ENCODE results near the gene TLR8. TPM values are rescaled to one million over a fixed set of nuclear protein-coding genes. Genes with fewer than 3 reads are reported as not detected.
"Not testable (repeated sequence)": the region's sequence is repeated elsewhere in the genome, so short reads cannot be mapped to it uniquely, and the experiment has no call there.

Gene TLR8
- total RNA-seq, 2 donors from 2014 or later, result 0.35 to 1.6 TPM

- H3K36me3 ChIP-seq, result no peaks in the 10 kb centered on the region
- intact Hi-C loops (cut with DNase I), result no loop called here
- DNase-seq, result no peak
- H3K9me3 ChIP-seq, result no peaks in the 10 kb centered on the region
- H3K4me1 ChIP-seq, result no peaks in the 10 kb centered on the region
- H3K27me3 ChIP-seq, result peaks cover 5% of the 10 kb centered on the region
- no peak overlapping the region for H3K4me3 ChIP-seq
- H3K9ac ChIP-seq (ENCODE audit: low read depth in 2 of 2, low read length in 2 of 2), result no peak overlapping the region
- TF ChIP-seq, protein P1, sequence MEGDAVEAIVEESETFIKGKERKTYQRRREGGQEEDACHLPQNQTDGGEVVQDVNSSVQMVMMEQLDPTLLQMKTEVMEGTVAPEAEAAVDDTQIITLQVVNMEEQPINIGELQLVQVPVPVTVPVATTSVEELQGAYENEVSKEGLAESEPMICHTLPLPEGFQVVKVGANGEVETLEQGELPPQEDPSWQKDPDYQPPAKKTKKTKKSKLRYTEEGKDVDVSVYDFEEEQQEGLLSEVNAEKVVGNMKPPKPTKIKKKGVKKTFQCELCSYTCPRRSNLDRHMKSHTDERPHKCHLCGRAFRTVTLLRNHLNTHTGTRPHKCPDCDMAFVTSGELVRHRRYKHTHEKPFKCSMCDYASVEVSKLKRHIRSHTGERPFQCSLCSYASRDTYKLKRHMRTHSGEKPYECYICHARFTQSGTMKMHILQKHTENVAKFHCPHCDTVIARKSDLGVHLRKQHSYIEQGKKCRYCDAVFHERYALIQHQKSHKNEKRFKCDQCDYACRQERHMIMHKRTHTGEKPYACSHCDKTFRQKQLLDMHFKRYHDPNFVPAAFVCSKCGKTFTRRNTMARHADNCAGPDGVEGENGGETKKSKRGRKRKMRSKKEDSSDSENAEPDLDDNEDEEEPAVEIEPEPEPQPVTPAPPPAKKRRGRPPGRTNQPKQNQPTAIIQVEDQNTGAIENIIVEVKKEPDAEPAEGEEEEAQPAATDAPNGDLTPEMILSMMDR (IDR thresholded peaks at IDR 0.05), result no peak
- H3K27ac ChIP-seq, result no peak overlapping the region
These were observed 16.1 kb downstream of the TLR8 start for GRCh38 chrX:12922599-12922919.

DNA sequence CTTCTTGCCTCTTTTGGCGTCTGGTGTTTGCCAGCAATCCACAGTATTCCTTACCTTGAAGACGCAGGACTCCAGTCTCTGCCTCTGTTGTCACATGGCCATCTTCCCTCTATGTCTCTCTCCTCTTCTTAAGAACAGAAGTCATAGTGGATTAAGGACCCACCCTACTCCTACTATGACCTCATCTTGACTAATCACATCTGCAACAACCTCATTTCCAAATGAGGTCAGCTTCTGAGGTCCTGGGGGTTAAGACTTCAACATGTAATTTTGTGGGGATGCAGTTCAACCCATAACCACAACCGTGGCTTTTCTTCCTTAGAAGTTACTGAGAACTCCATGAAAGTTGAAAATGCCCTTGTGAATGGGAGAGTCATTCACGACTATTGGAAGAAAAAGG, 23.3 kb downstream of the TLR8 start:
- intact Hi-C loops (cut with DNase I), result no loop called here
- Histone ChIP-seq H3K4me1 (no peaks in the 10 kb centered on the region), H3K4me3 (no peak overlapping the region), H3K27me3 (no peaks in the 10 kb centered on the region), H3K27ac (no peak overlapping the region), H3K9ac (ENCODE audit: low read depth in 2 of 2, low read length in 2 of 2) (no peak overlapping the region), H3K36me3 (no peaks in the 10 kb centered on the region), H3K9me3 (no peaks in the 10 kb centered on the region)
- TF ChIP-seq, protein P1 (IDR thresholded peaks at IDR 0.05), result no peak
- DNase-seq, result no peak

DNA sequence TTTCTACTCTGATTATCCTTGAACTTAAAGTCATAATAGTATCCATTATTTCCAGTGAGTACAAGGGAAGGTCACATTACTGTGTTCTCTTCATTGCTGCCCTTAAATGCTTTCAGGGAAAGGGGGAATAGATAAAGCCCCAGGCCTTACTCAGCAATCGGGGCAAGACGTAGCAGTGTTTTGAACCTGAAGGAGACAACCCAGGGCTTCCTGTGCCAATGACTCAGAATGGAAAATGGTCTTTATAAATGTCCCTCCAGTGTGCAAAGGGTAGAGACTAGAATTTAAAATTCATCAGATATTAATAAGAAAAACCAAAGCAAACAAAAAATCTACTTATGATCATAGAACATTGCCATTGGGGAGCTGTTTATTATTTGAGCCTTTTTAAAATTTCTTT, 23.7 kb downstream of the TLR8 start:
- no peak overlapping the region for H3K27ac ChIP-seq
- no peaks in the 10 kb centered on the region for H3K27me3 ChIP-seq
- H3K4me1 ChIP-seq, result no peaks in the 10 kb centered on the region
- H3K36me3 ChIP-seq, result no peaks in the 10 kb centered on the region
- intact Hi-C loops (cut with DNase I), result no loop called here
- no peak overlapping the region for H3K4me3 ChIP-seq
- TF ChIP-seq, protein P1 (IDR thresholded peaks at IDR 0.05), result no peak
- no peak for DNase-seq
- H3K9ac ChIP-seq (ENCODE audit: low read depth in 2 of 2, low read length in 2 of 2), result no peak overlapping the region
- H3K9me3 ChIP-seq, result no peaks in the 10 kb centered on the region

DNA sequence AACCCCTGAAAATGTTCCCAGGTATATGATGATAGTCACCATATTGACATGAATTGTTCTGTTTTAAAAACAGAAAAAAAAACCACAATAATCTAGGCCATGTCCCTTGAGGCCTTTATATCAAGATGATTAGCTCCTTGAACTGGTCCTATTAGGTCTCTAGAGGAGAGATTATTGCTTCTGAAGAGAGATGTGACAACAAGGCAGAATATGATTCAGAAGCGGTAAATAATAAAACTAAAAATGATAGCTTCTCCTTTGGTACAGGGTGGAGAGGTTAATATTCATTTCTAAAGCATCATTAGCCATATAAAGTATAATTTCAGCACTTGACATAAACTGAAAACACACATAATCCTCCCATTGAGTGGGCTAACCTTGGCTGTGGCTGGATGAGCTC, 25.8 kb downstream of the TLR8 start:
- no peaks in the 10 kb centered on the region for H3K27me3 ChIP-seq
- no peak for DNase-seq
- H3K4me1 ChIP-seq, result no peaks in the 10 kb centered on the region
- H3K36me3 ChIP-seq, result no peaks in the 10 kb centered on the region
- no peaks in the 10 kb centered on the region for H3K9me3 ChIP-seq
- intact Hi-C loops (cut with DNase I), result no loop called here
- no peak overlapping the region for H3K27ac ChIP-seq
- H3K9ac ChIP-seq (ENCODE audit: low read depth in 2 of 2, low read length in 2 of 2), result no peak overlapping the region
- TF ChIP-seq, protein P1 (IDR thresholded peaks at IDR 0.05), result no peak
- H3K4me3 ChIP-seq, result no peak overlapping the region

GRCh38 chrX:12934850-12935249, 28.4 kb downstream of the TLR8 start:
- H3K27me3 ChIP-seq, result no peaks in the 10 kb centered on the region
- no peak overlapping the region for H3K27ac ChIP-seq
- intact Hi-C loops (cut with DNase I), result no loop called here
- H3K4me1 ChIP-seq, result no peaks in the 10 kb centered on the region
- no peak overlapping the region for H3K9ac ChIP-seq (ENCODE audit: low read depth in 2 of 2, low read length in 2 of 2)
- no peak overlapping the region for H3K4me3 ChIP-seq
- no peaks in the 10 kb centered on the region for H3K9me3 ChIP-seq
- no peak for DNase-seq
- H3K36me3 ChIP-seq, result no peaks in the 10 kb centered on the region
- TF ChIP-seq, protein P1 (IDR thresholded peaks at IDR 0.05), result no peak

- Histone ChIP-seq H3K27ac (no peak overlapping the region), H3K27me3 (no peaks in the 10 kb centered on the region), H3K36me3 (no peaks in the 10 kb centered on the region), H3K9me3 (no peaks in the 10 kb centered on the region), H3K4me1 (no peaks in the 10 kb centered on the region), H3K4me3 (no peak overlapping the region), H3K9ac (ENCODE audit: low read depth in 2 of 2, low read length in 2 of 2) (no peak overlapping the region)
- TF ChIP-seq, protein P1 (IDR thresholded peaks at IDR 0.05), result no peak
- DNase-seq, result no peak
- intact Hi-C loops (cut with DNase I), result no loop called here
These were observed 30.5 kb downstream of the TLR8 start for GRCh38 chrX:12936947-12937346.

GRCh38 chrX:12940471-12940870, 34.1 kb downstream of the TLR8 start:
- intact Hi-C loops (cut with DNase I); H3K4me3 ChIP-seq; H3K9me3 ChIP-seq; H3K4me1 ChIP-seq; H3K27ac ChIP-seq; H3K27me3 ChIP-seq; H3K36me3 ChIP-seq; H3K9ac ChIP-seq (ENCODE audit: low read depth in 2 of 2, low read length in 2 of 2); DNase-seq: not testable (repeated sequence)

DNA sequence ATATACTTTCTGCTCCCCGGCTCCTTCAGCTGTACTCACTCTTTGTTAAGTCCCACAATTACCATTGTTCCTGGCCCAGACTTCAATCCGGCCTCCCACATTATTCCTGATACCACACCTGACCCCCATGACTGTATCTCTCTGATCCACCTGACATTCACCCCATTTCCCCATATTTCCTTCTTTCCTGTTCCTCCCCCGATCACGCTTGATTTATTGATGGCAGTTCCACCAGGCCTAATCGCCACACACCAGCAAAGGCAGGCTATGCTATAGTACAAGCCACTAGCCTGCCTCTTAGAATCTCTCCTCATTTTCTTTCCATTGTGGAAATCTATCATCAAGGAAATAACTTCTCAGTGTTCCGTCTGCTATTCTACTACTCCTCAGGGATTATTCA, 37.2 kb downstream of the TLR8 start:
- H3K9ac ChIP-seq (ENCODE audit: low read depth in 2 of 2, low read length in 2 of 2); H3K9me3 ChIP-seq; H3K27me3 ChIP-seq; H3K27ac ChIP-seq; H3K4me3 ChIP-seq; H3K4me1 ChIP-seq; DNase-seq; intact Hi-C loops (cut with DNase I); H3K36me3 ChIP-seq: not testable (repeated sequence)
